Neutrophil (primary cell): ENCODE results near the gene ADCY5.

ENCODE experiments used
- H3K27ac ChIP-seq: fragments of 200-600 bp; sonication (generic); 2 replicates; pipeline ENCODE4 v1.5.1; 2016; ENCODE audit warnings: mild to moderate bottlenecking, moderate library complexity
- H3K27me3 ChIP-seq: fragments of 200-600 bp; sonication (generic); 2 replicates; pipeline ENCODE4 v1.6.0; 2016; ENCODE audit warnings: mild to moderate bottlenecking
- H3K36me3 ChIP-seq: fragments of 200-600 bp; sonication (generic); 2 replicates; pipeline ENCODE4 v1.5.1; 2017
- H3K4me1 ChIP-seq, 2 experiments: fragments of 200-600 bp in 1 of 2; sonication (generic) in 1 of 2; 1 replicate in 1 of 2; 2 replicates in 1 of 2; pipeline versions ENCODE4 v1.5.1 to v1.6.1; 2013 to 2016; ENCODE audit warnings: low read depth in 1 of 2, low read length in 1 of 2, mild to moderate bottlenecking in 1 of 2, moderate library complexity in 1 of 2; ENCODE audit not compliant: control insufficient read depth in 1 of 2, insufficient read depth in 1 of 2
- H3K4me3 ChIP-seq, 2 experiments: fragments of 200-600 bp in 1 of 2; sonication (generic) in 1 of 2; 1 replicate in 1 of 2; 2 replicates in 1 of 2; pipeline ENCODE4 v1.5.1; 2013 to 2016; ENCODE audit warnings: low read depth in 1 of 2, low read length in 1 of 2, mild to moderate bottlenecking in 1 of 2, moderate library complexity in 1 of 2
- H3K9me3 ChIP-seq: fragments of 200-600 bp; sonication (generic); 2 replicates; pipeline ENCODE4 v1.5.1; 2016
- TF ChIP-seq, protein P1 (sequence below): fragments of 200-600 bp; sonication (generic); IDR thresholded peaks from 2 replicates; pipeline ENCODE4 v1.5.1; 2016; ENCODE audit warnings: antibody characterized with exemption

The ADCY5 gene

DNA sequence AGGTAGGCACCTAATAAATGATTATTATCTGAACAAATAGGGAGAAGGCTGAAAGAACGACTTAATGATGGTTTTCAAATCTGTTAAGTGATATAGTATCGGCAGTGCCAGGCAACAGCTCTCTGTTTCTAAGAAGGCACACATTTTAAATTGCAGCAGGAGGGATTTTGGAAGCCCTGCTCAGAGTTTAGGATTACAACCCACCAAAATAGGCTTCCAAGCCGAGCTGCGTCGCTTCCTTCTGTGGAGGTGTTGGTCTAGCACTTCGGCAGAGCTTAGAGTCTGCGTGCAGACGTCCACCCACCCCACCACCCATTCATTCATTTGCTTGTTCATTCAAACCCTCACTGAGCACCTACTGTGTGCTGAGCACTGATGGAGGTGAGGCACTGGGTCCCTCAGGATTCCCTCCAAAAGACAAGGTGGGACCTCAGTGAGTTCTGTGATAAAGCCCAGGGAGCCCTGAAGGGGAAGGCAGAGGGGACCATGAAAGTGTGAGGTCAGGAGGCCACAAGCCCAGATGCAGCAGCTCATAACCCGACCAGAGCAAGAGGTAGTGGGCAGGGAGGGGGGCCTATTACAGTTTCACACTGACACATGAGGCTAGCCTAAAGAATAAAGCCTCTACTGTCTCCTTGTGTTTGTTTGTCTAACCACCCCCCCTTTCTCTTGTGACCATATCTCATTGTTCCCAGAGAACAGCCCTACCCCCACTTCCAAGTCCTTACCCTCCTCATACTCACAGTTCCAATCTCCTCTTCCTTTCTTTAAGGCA, 8.9 kb downstream of the ADCY5 start:
- H3K9me3 ChIP-seq, result no peaks in the 10 kb centered on the region
- TF ChIP-seq, protein P1, sequence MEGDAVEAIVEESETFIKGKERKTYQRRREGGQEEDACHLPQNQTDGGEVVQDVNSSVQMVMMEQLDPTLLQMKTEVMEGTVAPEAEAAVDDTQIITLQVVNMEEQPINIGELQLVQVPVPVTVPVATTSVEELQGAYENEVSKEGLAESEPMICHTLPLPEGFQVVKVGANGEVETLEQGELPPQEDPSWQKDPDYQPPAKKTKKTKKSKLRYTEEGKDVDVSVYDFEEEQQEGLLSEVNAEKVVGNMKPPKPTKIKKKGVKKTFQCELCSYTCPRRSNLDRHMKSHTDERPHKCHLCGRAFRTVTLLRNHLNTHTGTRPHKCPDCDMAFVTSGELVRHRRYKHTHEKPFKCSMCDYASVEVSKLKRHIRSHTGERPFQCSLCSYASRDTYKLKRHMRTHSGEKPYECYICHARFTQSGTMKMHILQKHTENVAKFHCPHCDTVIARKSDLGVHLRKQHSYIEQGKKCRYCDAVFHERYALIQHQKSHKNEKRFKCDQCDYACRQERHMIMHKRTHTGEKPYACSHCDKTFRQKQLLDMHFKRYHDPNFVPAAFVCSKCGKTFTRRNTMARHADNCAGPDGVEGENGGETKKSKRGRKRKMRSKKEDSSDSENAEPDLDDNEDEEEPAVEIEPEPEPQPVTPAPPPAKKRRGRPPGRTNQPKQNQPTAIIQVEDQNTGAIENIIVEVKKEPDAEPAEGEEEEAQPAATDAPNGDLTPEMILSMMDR, result no peak
- H3K27me3 ChIP-seq, result peaks cover 41% of the 10 kb centered on the region
- H3K27ac ChIP-seq, result no peak overlapping the region
- H3K4me3 ChIP-seq, result no peak overlapping the region
- H3K4me1 ChIP-seq, result no peaks in the 10 kb centered on the region
- no peaks in the 10 kb centered on the region for H3K36me3 ChIP-seq

DNA sequence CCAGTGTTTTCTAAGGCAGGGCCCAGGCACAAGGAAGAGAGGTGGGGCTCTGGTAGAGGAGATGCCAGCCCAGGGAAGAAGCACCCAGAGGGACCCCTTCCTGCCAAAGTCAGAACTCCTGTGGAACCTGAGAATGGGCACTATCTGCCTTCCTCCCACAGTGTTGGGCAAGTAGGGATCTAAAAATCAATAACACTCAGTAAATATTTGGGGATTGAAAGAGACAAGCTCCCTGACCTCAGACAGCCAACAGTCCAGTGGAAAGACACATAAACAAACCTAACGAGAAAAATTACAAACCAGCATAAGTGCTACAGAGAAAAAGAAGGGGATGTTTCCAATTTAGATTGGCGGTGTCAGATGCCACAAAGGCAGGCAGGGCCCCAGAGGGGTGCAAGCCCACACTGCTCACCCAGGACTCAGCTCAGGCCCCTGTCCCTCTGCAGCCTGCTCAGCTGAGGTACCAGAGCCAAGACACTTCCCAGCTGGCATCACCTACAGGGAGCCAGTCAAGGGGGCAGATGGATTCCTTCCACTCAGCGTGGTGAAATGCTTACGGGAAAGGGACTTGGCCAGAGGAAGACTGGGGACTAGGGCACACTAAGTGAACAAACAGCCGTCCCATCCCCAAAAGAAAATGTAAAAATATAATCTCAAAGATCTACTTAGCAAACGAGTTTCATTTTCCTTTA, 15.9 kb downstream of the ADCY5 start:
- no peak overlapping the region for H3K27ac ChIP-seq
- H3K4me3 ChIP-seq, result no peak overlapping the region
- no peaks in the 10 kb centered on the region for H3K4me1 ChIP-seq
- no peaks in the 10 kb centered on the region for H3K9me3 ChIP-seq
- TF ChIP-seq, protein P1, result no peak
- H3K36me3 ChIP-seq, result no peaks in the 10 kb centered on the region
- peaks cover 10% of the 10 kb centered on the region for H3K27me3 ChIP-seq

DNA sequence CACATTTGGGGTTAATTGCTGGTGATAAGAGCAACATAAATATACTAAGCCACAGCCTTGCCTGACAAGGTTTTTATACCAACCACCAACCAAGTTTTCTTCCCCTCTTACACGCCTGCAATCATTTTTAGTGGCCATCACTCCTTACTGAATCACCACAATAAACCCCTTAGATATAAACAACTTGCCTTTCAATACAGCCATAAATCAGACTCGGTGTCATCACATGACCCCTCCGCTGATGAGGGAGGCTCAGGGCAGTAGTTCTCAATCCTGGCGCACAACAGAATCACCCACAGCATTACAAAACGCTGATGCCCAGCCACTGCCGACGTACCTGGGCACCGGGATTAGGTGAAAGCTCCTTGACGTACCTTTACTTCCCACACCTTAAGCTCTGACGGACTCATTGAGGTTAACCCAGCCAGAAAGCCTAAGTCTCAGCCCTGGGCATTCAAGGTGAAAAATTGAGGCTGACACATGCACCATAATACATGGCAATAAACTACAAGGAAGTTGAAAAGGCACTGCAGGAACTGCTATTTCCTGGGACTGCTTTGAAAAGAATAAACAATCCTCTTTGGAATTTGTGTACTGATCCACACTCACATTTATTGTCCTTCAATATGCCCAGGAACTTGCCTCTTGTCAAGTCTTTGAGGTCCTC, 17.1 kb downstream of the ADCY5 start:
- Histone ChIP-seq H3K4me3 (no peak overlapping the region), H3K36me3 (no peaks in the 10 kb centered on the region), H3K27ac (no peak overlapping the region), H3K4me1 (no peaks in the 10 kb centered on the region), H3K27me3 (peaks cover 20% of the 10 kb centered on the region), H3K9me3 (no peaks in the 10 kb centered on the region)
- TF ChIP-seq, protein P1, result no peak

DNA sequence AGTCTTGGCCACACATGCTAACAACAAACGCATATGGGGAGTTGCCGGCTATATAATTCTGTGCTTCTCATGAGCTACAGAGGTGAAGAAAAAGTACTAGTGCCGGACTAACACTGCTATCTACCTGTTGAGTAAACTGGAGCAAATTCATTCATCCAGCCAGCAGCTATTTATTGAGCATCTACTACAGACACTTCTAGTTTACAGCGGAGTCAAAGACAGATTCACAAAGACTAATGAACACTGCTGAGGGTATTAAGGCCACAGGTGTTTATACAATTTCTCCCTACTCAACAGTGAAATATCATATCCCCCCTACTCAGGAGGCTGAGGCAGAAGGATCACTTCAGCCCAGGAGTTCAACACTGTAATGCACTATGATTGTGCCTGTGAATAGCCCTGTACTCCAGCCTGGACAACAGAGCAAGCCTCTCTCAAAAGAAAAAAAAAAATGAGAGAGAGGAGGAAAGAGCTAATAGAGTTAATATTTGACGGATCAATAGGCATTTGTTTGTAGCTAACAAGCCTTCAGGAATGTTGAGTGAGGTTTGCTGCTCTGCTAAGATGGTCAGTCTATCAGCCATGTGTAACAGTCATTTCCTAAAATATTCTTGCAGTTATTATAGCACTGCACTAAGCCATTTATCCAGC, 17.8 kb downstream of the ADCY5 start:
- peaks cover 20% of the 10 kb centered on the region for H3K27me3 ChIP-seq
- H3K36me3 ChIP-seq, result no peaks in the 10 kb centered on the region
- H3K27ac ChIP-seq, result no peak overlapping the region
- H3K9me3 ChIP-seq, result no peaks in the 10 kb centered on the region
- no peak overlapping the region for H3K4me3 ChIP-seq
- TF ChIP-seq, protein P1, result no peak
- H3K4me1 ChIP-seq, result no peaks in the 10 kb centered on the region

DNA sequence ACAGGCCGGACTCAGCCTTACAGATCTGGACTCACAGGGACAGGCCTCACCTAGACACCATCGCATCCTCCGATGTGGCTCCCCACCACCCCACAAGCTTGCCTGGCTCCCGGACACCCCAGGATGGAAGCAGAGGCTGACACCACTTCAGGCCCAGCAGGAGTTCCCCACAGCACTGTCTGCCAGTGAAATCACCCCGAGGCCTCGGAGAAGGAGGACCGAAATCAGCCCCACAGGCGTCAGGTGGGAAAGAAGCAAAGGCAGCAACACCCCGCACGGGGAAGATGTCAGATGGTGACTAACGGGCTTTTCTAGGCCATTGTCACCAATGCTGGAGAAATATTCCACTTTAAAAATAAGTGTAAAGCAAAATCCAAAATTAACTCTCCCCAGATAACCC, 18.6 kb downstream of the ADCY5 start:
- peaks cover 20% of the 10 kb centered on the region for H3K27me3 ChIP-seq
- TF ChIP-seq, protein P1, result no peak
- no peaks in the 10 kb centered on the region for H3K9me3 ChIP-seq
- no peak overlapping the region for H3K4me3 ChIP-seq
- H3K27ac ChIP-seq, result no peak overlapping the region
- no peaks in the 10 kb centered on the region for H3K36me3 ChIP-seq
- H3K4me1 ChIP-seq, result no peaks in the 10 kb centered on the region
